T-helper 1 cell treated with Interleukin-12 subunit alpha and Interleukin-12 subunit beta and Interleukin-4 antibody, amounts not matched to agents 30 ng/mL and 1 ng/mL, for 36 hours (primary cell): ENCODE data around the gene CXorf49. TPM values are rescaled to one million over a fixed set of nuclear protein-coding genes. Genes with fewer than 3 reads are reported as not detected.
"Not testable (repeated sequence)": the region's sequence is repeated elsewhere in the genome, so short reads cannot be mapped to it uniquely, and the experiment has no call there.

ENCODE experiments used
- intact Hi-C: fragments of 100-400 bp; cut with micrococcal nuclease; formaldehyde crosslinking; loops from one replicate; pipeline ENCODE4 v1.15.1; 2024
- total RNA-seq: library from RNA; stranded (reverse); gene quantifications from 2 replicates; pipeline ENCODE4 v1.2.3, GENCODE V29; 2022

CXorf49 gene
- total RNA-seq: not detected in 2 replicates

DNA sequence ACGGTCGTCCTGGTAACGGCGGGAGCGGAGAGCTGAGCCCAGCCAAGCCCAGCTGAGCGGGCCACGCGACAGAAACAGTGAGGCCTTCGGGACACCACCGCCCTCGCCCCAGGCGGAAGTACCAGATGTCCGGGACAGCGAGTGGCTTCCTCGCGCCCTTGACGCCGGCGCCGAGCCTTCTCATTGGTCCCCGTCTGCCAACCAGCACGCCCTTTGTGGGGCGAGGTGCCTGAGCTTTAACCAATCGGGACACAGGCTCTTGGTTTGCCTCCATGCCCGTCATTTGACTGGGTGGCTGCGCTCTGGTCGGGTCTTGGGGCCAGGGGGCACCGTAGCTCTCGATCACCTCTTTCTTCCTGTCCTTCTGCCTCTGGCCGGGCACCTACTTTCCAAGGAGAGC lies at the start of gene CXorf49:
TSS of gene CXorf49 (minus strand) at position 101 of the 400 bp plus-strand sequence. CDS start 134 bp downstream, outside the sequence.
- intact Hi-C loops: not testable (repeated sequence)

DNA sequence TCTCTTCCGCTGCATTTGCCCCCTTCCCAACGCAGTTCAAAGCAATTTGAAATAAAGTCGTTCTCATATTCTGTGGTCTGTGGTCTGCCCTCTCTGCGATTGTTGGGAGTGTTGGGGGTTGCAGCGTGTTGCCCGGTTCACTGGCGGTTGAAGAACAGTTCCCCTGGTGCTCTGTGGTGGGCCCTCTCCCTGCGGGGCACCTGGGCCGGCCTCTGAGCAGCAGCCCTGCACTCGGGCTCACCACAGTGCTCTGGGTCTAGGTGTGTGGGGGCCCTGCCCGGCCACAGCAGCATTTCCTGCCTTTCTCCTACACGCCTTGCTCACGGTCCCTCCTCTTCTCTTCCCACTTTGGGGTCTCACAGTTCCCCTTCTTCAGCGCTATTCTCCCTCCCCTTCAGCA lies 49.0 kb upstream of the CXorf49 start:
- intact Hi-C loops: not testable (repeated sequence)

DNA sequence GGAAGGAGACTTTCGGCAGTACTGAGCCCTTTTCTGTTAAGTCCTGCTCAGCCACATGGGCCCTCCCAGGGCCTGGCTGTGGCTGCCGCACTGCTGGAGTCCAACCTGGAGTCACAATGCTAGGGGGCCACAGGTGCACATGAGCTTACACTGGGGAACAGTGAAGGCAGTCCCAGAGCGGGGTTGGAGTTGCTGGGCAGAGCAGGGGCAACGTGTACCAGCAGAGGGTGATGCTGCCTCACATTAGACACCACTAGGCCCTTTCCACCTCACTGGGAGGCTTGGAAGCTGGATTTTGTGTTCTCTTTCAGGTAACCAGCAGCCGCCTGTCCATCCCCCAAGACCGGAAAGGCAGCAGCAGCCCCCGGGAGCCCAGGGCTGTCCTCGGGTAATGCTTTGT lies 47.5 kb upstream of the CXorf49 start:
- intact Hi-C loops: not testable (repeated sequence)

DNA sequence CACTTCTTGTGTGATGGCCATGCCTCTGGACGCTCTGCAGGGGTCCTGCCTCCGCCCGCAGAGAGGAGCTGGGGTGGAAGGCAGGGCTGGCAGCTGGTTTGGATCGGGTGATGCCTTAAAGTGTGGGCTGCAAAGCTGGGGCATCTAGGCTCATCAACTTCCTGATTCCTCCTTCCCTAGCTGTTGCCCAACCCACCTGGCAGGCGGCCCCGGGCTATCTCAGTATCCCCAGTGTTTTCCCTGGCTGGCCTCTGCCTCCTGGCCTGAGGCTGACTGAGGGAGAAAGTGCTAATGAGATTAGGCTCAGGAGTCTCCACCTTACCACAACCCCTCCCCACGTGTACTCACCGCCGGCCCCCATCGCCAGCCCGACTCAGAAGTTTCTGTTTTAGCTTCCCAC lies 46.7 kb upstream of the CXorf49 start:
- intact Hi-C loops: not testable (repeated sequence)

DNA sequence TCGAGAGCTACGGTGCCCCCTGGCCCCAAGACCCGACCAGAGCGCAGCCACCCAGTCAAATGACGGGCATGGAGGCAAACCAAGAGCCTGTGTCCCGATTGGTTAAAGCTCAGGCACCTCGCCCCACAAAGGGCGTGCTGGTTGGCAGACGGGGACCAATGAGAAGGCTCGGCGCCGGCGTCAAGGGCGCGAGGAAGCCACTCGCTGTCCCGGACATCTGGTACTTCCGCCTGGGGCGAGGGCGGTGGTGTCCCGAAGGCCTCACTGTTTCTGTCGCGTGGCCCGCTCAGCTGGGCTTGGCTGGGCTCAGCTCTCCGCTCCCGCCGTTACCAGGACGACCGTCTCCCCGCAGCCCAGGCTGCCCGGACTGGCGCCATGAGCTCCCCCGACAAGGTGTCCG lies 45.0 kb upstream of the CXorf49 start, which contains the start of gene CXorf49B:
TSS of gene CXorf49B (plus strand) at position 301 of the 400 bp plus-strand sequence. CDS start at position 376, 75 bp downstream.
- intact Hi-C loops: not testable (repeated sequence)

DNA sequence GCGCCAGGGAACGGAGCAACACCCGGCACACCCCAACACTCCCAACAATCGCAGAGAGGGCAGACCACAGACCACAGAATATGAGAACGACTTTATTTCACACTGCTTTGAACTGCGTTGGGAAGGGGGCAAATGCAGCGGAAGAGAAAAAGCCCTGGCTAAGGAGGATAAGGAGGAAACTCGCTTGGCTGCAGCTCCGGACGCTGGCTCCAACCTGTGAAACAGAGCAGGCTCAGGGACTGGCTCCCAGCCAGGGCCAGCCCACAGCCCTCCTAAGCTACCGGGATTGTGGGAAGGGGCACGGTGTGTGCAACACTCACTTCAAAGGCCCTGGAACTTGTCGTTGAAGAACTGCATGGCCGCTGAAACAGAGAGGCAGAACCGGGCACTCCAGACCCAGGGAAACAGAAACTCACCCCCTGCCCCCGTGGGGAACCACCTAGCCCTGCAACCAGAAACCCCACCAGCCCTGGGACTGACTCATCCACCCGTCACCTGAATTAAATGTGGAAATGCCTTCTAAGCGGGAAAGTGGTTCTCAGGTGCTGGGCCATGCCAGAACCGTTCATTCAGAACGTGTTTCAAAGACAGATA lies 42.7 kb upstream of the CXorf49 start:
- intact Hi-C loops: not testable (repeated sequence)

DNA sequence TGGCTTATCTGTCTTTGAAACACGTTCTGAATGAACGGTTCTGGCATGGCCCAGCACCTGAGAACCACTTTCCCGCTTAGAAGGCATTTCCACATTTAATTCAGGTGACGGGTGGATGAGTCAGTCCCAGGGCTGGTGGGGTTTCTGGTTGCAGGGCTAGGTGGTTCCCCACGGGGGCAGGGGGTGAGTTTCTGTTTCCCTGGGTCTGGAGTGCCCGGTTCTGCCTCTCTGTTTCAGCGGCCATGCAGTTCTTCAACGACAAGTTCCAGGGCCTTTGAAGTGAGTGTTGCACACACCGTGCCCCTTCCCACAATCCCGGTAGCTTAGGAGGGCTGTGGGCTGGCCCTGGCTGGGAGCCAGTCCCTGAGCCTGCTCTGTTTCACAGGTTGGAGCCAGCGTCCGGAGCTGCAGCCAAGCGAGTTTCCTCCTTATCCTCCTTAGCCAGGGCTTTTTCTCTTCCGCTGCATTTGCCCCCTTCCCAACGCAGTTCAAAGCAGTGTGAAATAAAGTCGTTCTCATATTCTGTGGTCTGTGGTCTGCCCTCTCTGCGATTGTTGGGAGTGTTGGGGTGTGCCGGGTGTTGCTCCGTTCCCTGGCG lies 2.3 kb upstream of the CXorf49 start:
- intact Hi-C loops: not testable (repeated sequence)

DNA sequence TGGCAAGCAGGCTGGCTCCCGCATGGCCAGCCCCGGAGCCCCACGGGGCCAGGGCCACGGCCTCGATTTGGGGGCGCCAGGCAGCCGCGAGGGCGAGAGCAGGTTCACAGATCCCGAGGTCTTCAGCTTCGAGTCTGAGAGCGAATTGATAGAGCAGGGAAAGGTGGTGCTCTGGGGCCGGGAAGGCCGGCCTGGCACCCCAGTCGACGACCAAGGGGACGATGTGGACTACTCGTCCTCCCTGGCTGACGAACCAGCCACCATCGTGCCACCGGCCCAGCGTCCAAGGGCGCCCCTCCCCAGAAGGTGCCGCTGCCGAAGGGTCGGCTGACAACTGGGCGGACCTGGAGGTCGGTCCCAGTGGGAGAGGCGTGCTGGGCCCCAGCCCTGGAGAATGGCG lies 1.1 kb upstream of the CXorf49 start:
- intact Hi-C loops: not testable (repeated sequence)

DNA sequence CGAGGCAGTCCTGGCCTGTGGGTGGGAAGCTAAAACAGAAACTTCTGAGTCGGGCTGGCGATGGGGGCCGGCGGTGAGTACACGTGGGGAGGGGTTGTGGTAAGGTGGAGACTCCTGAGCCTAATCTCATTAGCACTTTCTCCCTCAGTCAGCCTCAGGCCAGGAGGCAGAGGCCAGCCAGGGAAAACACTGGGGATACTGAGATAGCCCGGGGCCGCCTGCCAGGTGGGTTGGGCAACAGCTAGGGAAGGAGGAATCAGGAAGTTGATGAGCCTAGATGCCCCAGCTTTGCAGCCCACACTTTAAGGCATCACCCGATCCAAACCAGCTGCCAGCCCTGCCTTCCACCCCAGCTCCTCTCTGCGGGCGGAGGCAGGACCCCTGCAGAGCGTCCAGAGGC lies 1.8 kb downstream of the CXorf49 start:
- intact Hi-C loops: not testable (repeated sequence)

DNA sequence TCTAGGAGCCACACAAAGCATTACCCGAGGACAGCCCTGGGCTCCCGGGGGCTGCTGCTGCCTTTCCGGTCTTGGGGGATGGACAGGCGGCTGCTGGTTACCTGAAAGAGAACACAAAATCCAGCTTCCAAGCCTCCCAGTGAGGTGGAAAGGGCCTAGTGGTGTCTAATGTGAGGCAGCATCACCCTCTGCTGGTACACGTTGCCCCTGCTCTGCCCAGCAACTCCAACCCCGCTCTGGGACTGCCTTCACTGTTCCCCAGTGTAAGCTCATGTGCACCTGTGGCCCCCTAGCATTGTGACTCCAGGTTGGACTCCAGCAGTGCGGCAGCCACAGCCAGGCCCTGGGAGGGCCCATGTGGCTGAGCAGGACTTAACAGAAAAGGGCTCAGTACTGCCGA lies 2.5 kb downstream of the CXorf49 start:
- intact Hi-C loops: not testable (repeated sequence)

DNA sequence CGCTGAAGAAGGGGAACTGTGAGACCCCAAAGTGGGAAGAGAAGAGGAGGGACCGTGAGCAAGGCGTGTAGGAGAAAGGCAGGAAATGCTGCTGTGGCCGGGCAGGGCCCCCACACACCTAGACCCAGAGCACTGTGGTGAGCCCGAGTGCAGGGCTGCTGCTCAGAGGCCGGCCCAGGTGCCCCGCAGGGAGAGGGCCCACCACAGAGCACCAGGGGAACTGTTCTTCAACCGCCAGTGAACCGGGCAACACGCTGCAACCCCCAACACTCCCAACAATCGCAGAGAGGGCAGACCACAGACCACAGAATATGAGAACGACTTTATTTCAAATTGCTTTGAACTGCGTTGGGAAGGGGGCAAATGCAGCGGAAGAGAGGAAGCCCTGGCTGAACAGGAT lies 4.0 kb downstream of the CXorf49 start:
- intact Hi-C loops: not testable (repeated sequence)

DNA sequence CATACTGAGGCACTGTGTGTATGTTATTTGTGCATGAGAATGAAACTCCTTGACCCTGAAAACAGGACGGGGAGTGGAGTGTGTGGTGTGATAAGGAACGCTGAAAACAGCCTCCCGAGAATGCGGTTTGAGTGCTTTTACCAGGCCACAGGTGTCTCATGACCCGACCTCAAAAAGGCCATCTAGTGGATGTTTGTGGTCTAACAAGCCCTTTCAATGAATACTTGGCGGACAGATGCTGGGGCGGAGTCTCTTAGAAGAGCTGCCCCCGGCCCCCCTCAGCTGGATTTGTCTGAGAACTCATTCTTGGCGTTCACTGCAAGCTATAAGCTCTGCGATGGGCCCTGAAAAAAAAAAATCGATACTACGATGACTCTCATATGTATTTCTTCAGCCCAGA lies 15.2 kb downstream of the CXorf49 start:
- intact Hi-C loops: not testable (repeated sequence)

DNA sequence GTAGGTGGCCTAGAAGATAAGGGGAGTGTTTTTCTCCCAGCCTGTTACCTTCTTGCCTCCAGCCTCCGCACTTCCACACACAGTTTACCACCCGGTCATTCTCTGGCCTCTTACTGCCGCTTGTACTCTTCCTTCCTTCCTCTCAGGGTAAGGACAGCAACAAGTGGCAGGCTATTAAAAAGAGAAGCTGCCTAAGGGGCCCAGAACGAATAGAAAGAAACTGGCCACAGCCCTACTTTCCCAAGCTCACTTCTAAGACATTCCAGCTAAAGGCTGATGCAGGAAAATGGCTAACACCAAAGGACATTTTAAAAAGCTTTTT lies 19.1 kb downstream of the CXorf49 start:
- intact Hi-C loops: not testable (repeated sequence)

DNA sequence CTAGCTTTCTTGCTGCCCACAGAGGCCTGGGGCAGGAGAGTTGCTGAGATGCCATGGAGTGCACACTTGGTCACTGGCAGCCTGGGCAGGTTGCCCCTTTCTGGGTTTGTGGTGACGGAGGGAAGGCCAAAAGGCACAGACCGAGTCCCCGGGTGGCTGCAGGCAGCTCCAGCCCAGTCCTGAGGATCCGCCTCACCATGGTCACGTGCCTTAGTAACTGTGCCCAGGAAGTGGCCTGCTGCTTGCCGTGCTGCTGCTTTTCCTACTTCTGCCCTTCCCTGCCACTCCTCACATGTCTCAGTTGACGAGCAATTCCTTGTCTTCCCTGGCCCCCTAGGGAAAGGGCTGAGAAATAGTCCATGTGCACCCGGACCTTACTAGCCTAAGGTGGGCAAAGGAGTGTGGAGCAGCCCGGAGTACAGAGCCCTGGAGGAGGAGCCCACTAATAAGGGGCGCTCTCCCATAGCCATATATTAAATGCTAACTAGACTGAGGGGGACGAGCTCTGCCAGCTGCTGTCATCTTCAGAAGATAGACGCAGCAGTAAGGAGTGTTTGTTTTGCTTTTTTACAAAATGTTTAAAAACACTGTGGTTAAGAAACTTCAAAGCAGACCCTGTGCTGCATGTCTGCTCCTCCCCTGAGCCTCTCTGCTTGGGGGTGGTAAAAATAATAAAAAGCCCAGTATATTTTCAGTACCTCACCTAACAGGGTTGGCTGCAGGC lies 19.6 kb downstream of the CXorf49 start:
- intact Hi-C loops: not testable (repeated sequence)

DNA sequence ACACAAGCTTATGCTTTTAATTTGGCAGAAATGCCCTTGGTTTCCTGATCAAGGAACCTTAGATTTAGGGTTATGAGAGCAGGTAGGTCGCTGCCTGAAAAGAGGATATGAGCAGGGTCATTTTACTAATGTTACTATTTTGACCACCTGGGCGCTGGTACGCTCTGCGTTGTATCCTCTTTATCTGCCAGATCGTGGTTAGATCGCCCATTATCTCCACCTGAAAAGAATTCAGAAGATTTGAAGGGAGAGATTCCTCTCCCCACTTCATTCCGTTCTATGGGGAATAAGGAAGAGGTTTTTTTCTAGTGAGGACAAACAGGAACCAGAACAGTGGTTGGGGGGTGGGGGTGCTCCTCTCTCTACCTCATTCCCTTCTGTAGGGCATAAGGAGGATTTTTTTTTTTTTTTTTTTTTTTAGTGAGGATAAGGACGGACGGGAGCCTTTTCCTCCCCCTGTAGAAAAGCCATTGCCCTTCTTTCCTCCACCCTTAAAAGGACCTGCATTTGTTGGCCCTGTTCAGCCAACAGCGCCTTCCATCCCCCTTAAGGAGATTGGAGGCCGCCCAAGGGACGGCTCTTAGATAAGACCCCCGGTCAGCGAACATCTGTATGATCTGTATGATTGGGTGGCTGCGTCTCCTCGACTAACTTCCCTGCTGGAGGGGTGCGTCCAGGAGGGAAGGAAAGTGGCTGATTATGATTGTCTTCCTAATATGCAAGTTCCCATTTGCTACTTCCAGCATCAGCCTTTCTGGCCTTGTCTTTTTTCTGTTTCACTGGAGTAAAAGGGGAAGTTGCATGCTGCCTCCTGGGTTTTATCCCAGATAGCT lies 20.4 kb downstream of the CXorf49 start:
- intact Hi-C loops: not testable (repeated sequence)

DNA sequence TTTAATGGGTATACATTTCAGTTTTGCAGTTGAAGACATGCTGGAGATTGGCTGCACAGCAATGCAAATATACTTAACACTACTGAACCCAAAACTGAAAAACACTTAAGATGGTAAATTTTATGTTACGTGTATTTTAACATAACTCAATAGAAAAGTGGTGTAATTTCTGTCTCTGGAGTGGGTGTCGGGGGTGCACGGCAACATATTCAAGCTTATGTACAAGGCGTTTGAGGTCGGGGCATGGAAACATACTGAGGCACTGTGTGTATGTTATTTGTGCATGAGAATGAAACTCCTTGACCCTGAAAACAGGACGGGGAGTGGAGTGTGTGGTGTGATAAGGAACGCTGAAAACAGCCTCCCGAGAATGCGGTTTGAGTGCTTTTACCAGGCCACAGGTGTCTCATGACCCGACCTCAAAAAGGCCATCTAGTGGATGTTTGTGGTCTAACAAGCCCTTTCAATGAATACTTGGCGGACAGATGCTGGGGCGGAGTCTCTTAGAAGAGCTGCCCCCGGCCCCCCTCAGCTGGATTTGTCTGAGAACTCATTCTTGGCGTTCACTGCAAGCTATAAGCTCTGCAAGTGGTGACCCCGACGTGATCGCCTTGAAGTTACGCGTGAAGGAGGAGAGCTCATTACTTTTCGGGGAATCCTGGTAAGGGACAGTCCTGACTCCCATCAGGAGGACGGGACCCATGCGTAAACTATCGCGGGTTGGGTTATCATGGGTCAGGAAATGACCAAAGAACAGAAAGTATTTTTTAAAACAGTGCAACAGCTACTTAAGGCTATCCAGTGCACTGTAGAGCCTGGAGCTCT lies 21.2 kb downstream of the CXorf49 start:
- intact Hi-C loops: not testable (repeated sequence)

DNA sequence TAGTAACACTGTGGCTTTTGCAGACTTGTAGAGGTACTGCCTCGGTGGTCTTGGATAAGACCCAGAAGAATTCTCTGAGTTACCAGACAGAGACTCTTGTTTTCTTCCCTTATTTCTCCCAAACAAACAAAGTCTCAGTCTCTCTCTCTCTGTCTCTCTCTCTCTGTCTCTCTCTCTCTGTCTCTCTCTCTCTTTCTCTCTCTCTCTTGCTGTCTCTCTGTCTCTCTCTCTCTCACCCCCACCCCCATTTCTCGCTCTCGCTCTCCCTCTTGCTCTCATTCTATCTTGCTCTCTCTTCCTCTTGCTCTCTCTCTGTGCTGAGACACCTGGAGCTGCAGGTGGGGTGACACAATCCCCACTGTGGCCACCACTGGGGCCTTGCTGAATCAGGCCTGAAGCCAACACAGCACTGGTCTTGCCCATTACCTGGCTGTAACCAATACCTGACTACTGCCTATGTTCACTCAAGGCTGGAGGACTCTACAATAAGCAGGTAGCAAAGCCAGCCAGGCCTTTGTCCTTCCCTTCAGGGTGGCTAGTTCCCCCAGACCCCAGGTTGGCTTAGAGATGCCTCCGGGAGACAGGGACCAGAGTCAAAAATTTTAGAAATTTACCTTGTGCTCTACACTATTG lies 38.4 kb downstream of the CXorf49 start:
- intact Hi-C loops: no loop called here

DNA sequence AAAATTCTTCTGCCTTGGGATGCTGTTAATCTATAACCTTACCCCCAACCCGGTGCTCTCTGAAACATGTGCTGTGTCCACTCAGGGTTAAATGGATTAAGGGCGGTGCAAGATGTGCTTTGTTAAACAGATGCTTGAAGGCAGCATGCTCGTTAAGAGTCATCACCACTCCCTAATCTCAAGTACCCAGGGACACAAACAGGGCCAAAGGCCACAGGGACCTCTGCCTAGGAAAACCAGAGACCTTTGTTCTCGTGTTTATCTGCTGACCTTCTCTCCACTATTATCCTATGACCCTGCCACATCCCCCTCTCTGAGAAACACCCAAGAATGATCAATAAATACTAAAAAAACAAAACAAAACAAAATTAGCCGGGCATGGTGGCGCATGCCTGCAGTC lies 40.9 kb downstream of the CXorf49 start:
- intact Hi-C loops: not testable (repeated sequence)

DNA sequence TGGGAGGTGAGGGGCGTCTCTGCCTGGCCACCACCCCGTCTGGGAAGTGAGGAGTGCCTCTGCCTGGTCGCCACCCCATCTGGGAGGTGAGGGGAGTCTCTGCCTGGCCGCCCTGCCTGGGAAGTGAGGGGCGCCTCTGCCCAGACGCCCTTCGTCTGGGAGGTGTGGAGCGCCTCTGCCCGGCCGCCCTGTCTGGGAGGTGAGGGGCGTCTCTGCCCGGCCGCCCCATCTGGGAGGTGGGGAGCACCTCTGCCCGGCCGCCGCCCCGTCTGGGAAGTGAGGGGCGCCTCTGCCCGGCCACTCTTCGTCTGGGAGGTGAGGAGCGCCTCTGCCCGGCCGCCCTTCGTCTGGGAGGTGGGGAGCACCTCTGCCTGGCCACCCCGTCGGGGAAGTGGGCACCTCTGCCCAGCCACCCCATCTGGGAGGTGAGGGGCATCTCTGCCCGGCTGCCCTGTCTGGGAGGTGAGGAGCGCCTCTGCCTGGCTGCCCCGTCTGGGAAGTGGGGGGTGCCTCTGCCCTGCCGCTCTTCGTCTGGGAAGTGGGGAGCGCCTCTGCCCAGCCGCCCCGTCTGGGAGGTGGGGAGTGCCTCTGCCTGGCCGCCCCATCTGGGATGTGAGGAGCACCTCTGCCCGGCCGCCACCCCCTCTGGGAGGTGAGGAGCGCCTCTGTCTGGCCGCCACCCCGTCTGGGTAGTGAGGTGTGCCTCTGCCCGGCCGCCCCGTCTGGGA lies 41.9 kb downstream of the CXorf49 start:
- intact Hi-C loops: not testable (repeated sequence)

DNA sequence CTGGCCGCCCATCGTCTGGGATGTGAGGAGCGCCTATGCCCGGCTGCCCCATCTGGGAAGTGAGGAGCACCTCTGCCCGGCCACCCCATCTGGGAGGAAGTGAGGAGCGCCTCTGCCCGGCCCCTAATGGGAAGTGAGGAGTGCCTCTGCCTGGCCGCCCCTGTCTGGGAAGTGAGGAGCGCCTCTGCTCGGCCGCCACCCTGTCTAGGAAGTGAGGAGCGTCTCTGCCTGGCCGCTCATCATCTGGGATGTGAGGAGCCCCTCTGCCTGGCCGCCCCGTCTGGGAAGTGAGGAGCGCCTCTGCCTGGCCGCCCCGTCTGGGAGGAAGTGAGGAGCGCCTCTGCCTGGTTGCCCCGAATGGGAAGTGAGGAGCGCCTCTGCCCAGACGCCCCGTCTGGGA lies 42.4 kb downstream of the CXorf49 start:
- intact Hi-C loops: not testable (repeated sequence)
